B cell (primary cell): ENCODE results near the gene RET. TPM values are rescaled to one million over a fixed set of nuclear protein-coding genes. Genes with fewer than 3 reads are reported as not detected.

Experiments
- ATAC-seq: fragments of 200-7000 bp; cut with Tn5 transposase; one replicate; pipeline ENCODE4 v1.10.0; 2021; ENCODE audit warnings: low read depth, mild to moderate bottlenecking, moderate number of reproducible peaks, moderate library complexity
- CTCF ChIA-PET: fragments of 350-600 bp; sonication (Branson Sonifier 250); formaldehyde crosslinking; loops from one replicate; lab custom pipeline; 2021; ENCODE audit warnings: antibody characterized with exemption, inconsistent platforms; lab: Charles Lee
- POLR2A ChIA-PET: fragments of 350-600 bp; sonication (Branson Sonifier 250); formaldehyde crosslinking; loops from one replicate; lab custom pipeline; 2021; ENCODE audit warnings: antibody characterized with exemption; lab: Charles Lee
- DNase-seq: peaks from one replicate; pipeline ENCODE4 v3.0.0; 2013
- H2AFZ ChIP-seq: 2 replicates; pipeline ENCODE4 v1.6.1; 2012; ENCODE audit warnings: mild to moderate bottlenecking, low read depth, low read length; ENCODE audit not compliant: insufficient read depth, poor library complexity, severe bottlenecking
- H3K27ac ChIP-seq, 2 donors: 1 replicate in 1 of 2; 2 replicates in 1 of 2; pipeline ENCODE4 v1.5.1; 2012 to 2013; ENCODE audit warnings: low read length in 2 of 2, mild to moderate bottlenecking in 2 of 2, moderate library complexity in 1 of 2
- H3K27me3 ChIP-seq, 4 experiments: fragments of 200-600 bp in 1 of 4; sonication (generic) in 1 of 4; replicated peaks in 1 of 4; 1 replicate in 2 of 4; 2 replicates in 2 of 4; pipeline versions ENCODE4 v1.6.1 to v1.7.0; 2013 to 2016; ENCODE audit warnings: low read length in 3 of 4, mild to moderate bottlenecking in 2 of 4, mixed read lengths in 1 of 4, moderate library complexity in 1 of 4; ENCODE audit not compliant: insufficient read depth in 4 of 4, control insufficient read depth in 3 of 4; ENCODE audit errors: control extremely low read depth in 1 of 4
- H3K36me3 ChIP-seq, 2 experiments: replicated peaks in 1 of 2; 1 replicate in 1 of 2; 2 replicates in 1 of 2; pipeline versions ENCODE4 v1.6.1 to v1.7.1; 2013; ENCODE audit warnings: low read length in 1 of 2; ENCODE audit not compliant: insufficient read depth in 2 of 2, control insufficient read depth in 1 of 2; ENCODE audit errors: control extremely low read depth in 1 of 2, extremely low read depth in 1 of 2
- H3K4me1 ChIP-seq, 2 donors: fragments of 200-600 bp in 1 of 2; sonication (generic) in 1 of 2; 1 replicate in 1 of 2; 2 replicates in 1 of 2; pipeline versions ENCODE4 v1.5.1 to v1.6.1; 2013 to 2017; ENCODE audit warnings: low read length in 2 of 2; ENCODE audit not compliant: control insufficient read depth in 2 of 2, insufficient read depth in 2 of 2
- H3K4me2 ChIP-seq: replicated peaks from 2 replicates; pipeline ENCODE3; 2012; ENCODE audit warnings: mild to moderate bottlenecking, low read depth, low read length; ENCODE audit not compliant: poor library complexity, severe bottlenecking
- H3K4me3 ChIP-seq, 5 experiments: fragments of 200-600 bp in 1 of 5; sonication (generic) in 1 of 5; 1 replicate in 3 of 5; 2 replicates in 2 of 5; pipeline versions ENCODE4 v1.5.1 to v1.7.0; 2011 to 2016; ENCODE audit warnings: low read length in 4 of 5, mild to moderate bottlenecking in 4 of 5, low read depth in 2 of 5, control low read depth in 1 of 5, moderate library complexity in 1 of 5; ENCODE audit not compliant: insufficient read depth in 1 of 5; ENCODE audit errors: control extremely low read depth in 1 of 5, extremely low read depth in 1 of 5
- H3K79me2 ChIP-seq: fragments of 200-600 bp; sonication (generic); one replicate; pipeline ENCODE4 v1.6.0; 2016; ENCODE audit warnings: low read length; ENCODE audit not compliant: control insufficient read depth, insufficient read depth
- H3K9ac ChIP-seq: fragments of 200-600 bp; sonication (generic); 2 replicates; pipeline ENCODE4 v1.6.1; 2017; ENCODE audit warnings: mild to moderate bottlenecking, low read length, moderate library complexity
- H3K9me3 ChIP-seq, 3 donors: one replicate each; pipeline versions ENCODE4 v1.6.1 to v1.7.1; 2013; ENCODE audit warnings: low read length in 2 of 3; ENCODE audit not compliant: control insufficient read depth in 2 of 3, insufficient read depth in 1 of 3; ENCODE audit errors: control extremely low read depth in 1 of 3
- H4K20me1 ChIP-seq: 2 replicates; pipeline ENCODE4 v1.6.0; 2012; ENCODE audit warnings: mild to moderate bottlenecking, low read length; ENCODE audit not compliant: insufficient read depth, control insufficient read depth, poor library complexity, severe bottlenecking
- H3K27ac Mint-ChIP-seq: one replicate; pipeline ENCODE4 v1.8.0; 2021; ENCODE audit warnings: mixed read lengths
- H3K27me3 Mint-ChIP-seq: one replicate; pipeline ENCODE4 v1.8.0; 2021; ENCODE audit warnings: mixed read lengths
- H3K4me1 Mint-ChIP-seq: one replicate; pipeline ENCODE4 v1.8.0; 2021; ENCODE audit warnings: mixed read lengths
- H3K4me3 Mint-ChIP-seq: one replicate; pipeline ENCODE4 v1.8.0; 2021; ENCODE audit warnings: mixed read lengths
- H3K9me3 Mint-ChIP-seq: one replicate; pipeline ENCODE4 v1.8.0; 2022; ENCODE audit warnings: mixed read lengths; ENCODE audit not compliant: insufficient read depth
- CTCF ChIP-seq: fragments of 200-600 bp; IDR thresholded peaks from one replicate; pipeline ENCODE4 v1.8.0; 2022; ENCODE audit warnings: antibody characterized with exemption, mild to moderate bottlenecking
- EZH2 ChIP-seq: IDR thresholded peaks from 2 replicates; pipeline ENCODE4 v1.6.1; 2012; ENCODE audit warnings: borderline replicate concordance, low read depth, mild to moderate bottlenecking, moderate library complexity, low read length; ENCODE audit not compliant: insufficient read depth, poor library complexity, severe bottlenecking
- WGBS: methylation state at CpG from one replicate; pipeline ENCODE4 v1.1.5; 2013; ENCODE audit warnings: missing lambda C conversion rate; ENCODE audit not compliant: insufficient coverage; 5-methylcytosine and 5-hydroxymethylcytosine counted together
- intact Hi-C: fragments of 100-400 bp; cut with micrococcal nuclease; formaldehyde crosslinking; loops from one replicate; pipeline ENCODE4 v1.10.0; 2022
- polyA plus RNA-seq: library from polyadenylated mRNA; depleted of rRNA; stranded (reverse); fragments of >200 nt; gene quantifications from 2 replicates; pipeline ENCODE4 v1.2.3, GENCODE V29; 2012
- total RNA-seq, 2 donors: library from RNA; stranded (reverse); fragments of 120-200 nt in 1 of 2; gene quantifications; 1 replicate in 1 of 2; 2 replicates in 1 of 2; pipeline versions ENCODE4 v1.2.3 to v1.2.4, GENCODE V29; 2013 to 2022

The RET gene
- total and polyA plus RNA-seq, 2 donors (not counting 1 experiment from before 2014, with no cell fraction given) = 0.16 to 0.27 TPM

- TF ChIP-seq EZH2 (no peak), CTCF (no peak)
- Histone ChIP-seq H3K4me2 (no peak overlapping the region), H4K20me1 (no peaks in the 10 kb centered on the region), H3K4me1 (no peaks in the 10 kb centered on the region), H3K27ac (no peak overlapping the region), H3K4me3 (no peak overlapping the region), H3K9ac (no peak overlapping the region), H3K36me3 (no peaks in the 10 kb centered on the region), H3K27me3 (no peaks in the 10 kb centered on the region), H2AFZ (no peak overlapping the region), H3K79me2 (no peaks in the 10 kb centered on the region), H3K9me3 (no peaks in the 10 kb centered on the region)
- CTCF ChIA-PET = no interaction called here
- Mint-ChIP-seq H3K9me3 (no peaks in the 10 kb centered on the region), H3K27ac (no peak overlapping the region), H3K4me3 (no peak overlapping the region), H3K27me3 (peaks cover 4% of the 10 kb centered on the region), H3K4me1 (no peaks in the 10 kb centered on the region)
- DNase-seq (no peak), ATAC-seq (no peak)
- WGBS = 82% methylated on average over 5 of the region's 5 CpGs
- POLR2A ChIA-PET = no interaction called here
- intact Hi-C loops = no loop called here
Observed at GRCh38 chr10:43048301-43049051, 28.4 kb upstream of the RET start.

GRCh38 chr10:43049081-43049551 lies 27.8 kb upstream of the RET start:
- Histone ChIP-seq H3K27me3 (no peaks in the 10 kb centered on the region), H4K20me1 (no peaks in the 10 kb centered on the region), H3K9ac (no peak overlapping the region), H3K4me3 (no peak overlapping the region), H3K27ac (no peak overlapping the region), H2AFZ (no peak overlapping the region), H3K4me1 (no peaks in the 10 kb centered on the region), H3K79me2 (no peaks in the 10 kb centered on the region), H3K9me3 (no peaks in the 10 kb centered on the region), H3K4me2 (no peak overlapping the region), H3K36me3 (no peaks in the 10 kb centered on the region)
- Mint-ChIP-seq H3K27ac (no peak overlapping the region), H3K4me3 (no peak overlapping the region), H3K27me3 (peaks cover 4% of the 10 kb centered on the region), H3K9me3 (no peaks in the 10 kb centered on the region), H3K4me1 (no peaks in the 10 kb centered on the region)
- ChIA-PET CTCF (no interaction called here), POLR2A (no interaction called here)
- DNase-seq = no peak
- ATAC-seq = no peak
- intact Hi-C loops = no loop called here
- WGBS = 88% methylated on average over 10 of the region's 10 CpGs
- TF ChIP-seq CTCF (no peak), EZH2 (no peak)
